HCT116 (cell line): Measurements from ENCODE around the gene LIN7C. TPM values are rescaled to one million over a fixed set of nuclear protein-coding genes. Genes with fewer than 3 reads are reported as not detected.

Source experiments
- ATAC-seq: fragments of 200-7000 bp; cut with Tn5 transposase; 2 replicates; pipeline ENCODE4 v1.9.1; 2020; ENCODE audit warnings: mild to moderate bottlenecking, moderate library complexity
- BruUV-seq: library from RNA; stranded (reverse); fragments of 400-500 nt; replicated peaks from 2 replicates; lab custom pipeline; 2021; lab: Mats Ljungman, UMichigan
- CTCF ChIA-PET: fragments of 300-600 bp; sonication (Branson Sonifier 250); formaldehyde crosslinking; loops from one replicate; lab custom pipeline; 2021; ENCODE audit warnings: antibody characterized with exemption; lab: Charles Lee
- POLR2A ChIA-PET: fragments of 300-600, 350-600 bp; sonication (Branson Sonifier 250); formaldehyde crosslinking; loops from one replicate; lab custom pipeline; 2021; ENCODE audit warnings: antibody characterized with exemption; lab: Charles Lee
- RAD21 ChIA-PET, 2 experiments: fragments of 300-600 bp; sonication (Branson Sonifier 250); formaldehyde crosslinking; loops; one replicate each; lab custom pipeline; 2023; ENCODE audit warnings: low total read pairs in 2 of 2; ENCODE audit not compliant: uncharacterized antibody in 2 of 2, unreplicated experiment in 2 of 2, low non-redundant PET in 1 of 2; lab: Charles Lee
- DNase-seq: peaks from one replicate; pipeline ENCODE4 v3.0.0-alpha.2; 2010; ENCODE audit warnings: low read depth, low spot score
- H2AFZ ChIP-seq: fragments of 200-600 bp; shearing (Covaris generic), sonication (generic); 2 replicates; pipeline ENCODE4 v1.6.1; 2017; ENCODE audit warnings: low read depth, mixed run types, mixed read lengths, antibody characterized with exemption, low read length; ENCODE audit not compliant: poor library complexity, severe bottlenecking
- H3K27ac ChIP-seq: 2 replicates; pipeline ENCODE4 v1.5.1; 2012; ENCODE audit warnings: low read depth, low read length
- H3K27me3 ChIP-seq: fragments of 200-600 bp; sonication (generic); 2 replicates; pipeline ENCODE4 v1.6.1; 2016; ENCODE audit warnings: mixed run types, low read length, mixed read lengths; ENCODE audit not compliant: insufficient read depth
- H3K36me3 ChIP-seq, 2 experiments: fragments of 200-500 bp in 1 of 2; fragments of 200-600 bp in 1 of 2; sonication (Bioruptor generic) in 1 of 2; sonication (generic) in 1 of 2; 2 replicates each; pipeline versions ENCODE4 v1.5.1 to v1.6.1; 2014 to 2016; ENCODE audit warnings: low read length in 2 of 2, inconsistent platforms in 1 of 2, mixed read lengths in 1 of 2, mixed run types in 1 of 2; ENCODE audit not compliant: insufficient read depth in 2 of 2, control insufficient read depth in 1 of 2
- H3K4me1 ChIP-seq, 2 experiments: fragments of 200-600 bp in 1 of 2; sonication (generic) in 1 of 2; 2 replicates each; pipeline versions ENCODE4 v1.5.1 to v1.6.1; 2012 to 2017; ENCODE audit warnings: low read length in 2 of 2, inconsistent platforms in 1 of 2, mild to moderate bottlenecking in 1 of 2, mixed read lengths in 1 of 2, mixed run types in 1 of 2, moderate library complexity in 1 of 2; ENCODE audit not compliant: insufficient read depth in 2 of 2, control insufficient read depth in 1 of 2
- H3K4me2 ChIP-seq: fragments of 200-600 bp; sonication (generic); 2 replicates; pipeline ENCODE4 v1.6.1; 2017; ENCODE audit warnings: mixed run types, low read length, mixed read lengths
- H3K4me3 ChIP-seq, 2 experiments: fragments of 200-600 bp in 1 of 2; sonication (generic) in 1 of 2; replicated peaks in 1 of 2; 2 replicates each; pipeline ENCODE4 v1.5.1; 2011 to 2016; ENCODE audit warnings: low read length in 2 of 2, control low read depth in 1 of 2, low read depth in 1 of 2, mild to moderate bottlenecking in 1 of 2, mixed read lengths in 1 of 2, mixed run types in 1 of 2
- H3K79me2 ChIP-seq: fragments of 200-600 bp; sonication (generic); 2 replicates; pipeline ENCODE4 v1.6.1; 2017; ENCODE audit warnings: mild to moderate bottlenecking, mixed run types, low read length, moderate library complexity, mixed read lengths; ENCODE audit not compliant: insufficient read depth
- H3K9ac ChIP-seq: fragments of 200-600 bp; sonication (generic); 2 replicates; pipeline ENCODE4 v1.6.1; 2016; ENCODE audit warnings: low read length, mixed read lengths
- H3K9me2 ChIP-seq: fragments of 200-600 bp; sonication (generic), shearing (Covaris generic); 2 replicates; pipeline ENCODE4 v1.6.1; 2017; ENCODE audit warnings: mixed run types, mild to moderate bottlenecking, moderate library complexity; ENCODE audit not compliant: insufficient read depth
- H3K9me3 ChIP-seq, 2 experiments: fragments of 200-500 bp in 1 of 2; fragments of 200-600 bp in 1 of 2; sonication (Bioruptor generic) in 1 of 2; sonication (generic) in 1 of 2; 2 replicates each; pipeline ENCODE4 v1.6.1; 2014 to 2017; ENCODE audit warnings: low read length in 2 of 2, mixed read lengths in 2 of 2, inconsistent platforms in 1 of 2, low read depth in 1 of 2, mild to moderate bottlenecking in 1 of 2, mixed run types in 1 of 2, moderate library complexity in 1 of 2; ENCODE audit not compliant: control insufficient read depth in 1 of 2, insufficient read depth in 1 of 2
- H4K20me1 ChIP-seq: fragments of 200-600 bp; sonication (generic), shearing (Covaris generic); 2 replicates; pipeline ENCODE4 v1.6.1; 2017; ENCODE audit warnings: mixed run types, mild to moderate bottlenecking, moderate library complexity; ENCODE audit not compliant: insufficient read depth
- CEBPB ChIP-seq: IDR thresholded peaks from 2 replicates; pipeline ENCODE4 v1.6.1; 2012; ENCODE audit warnings: low read depth
- CTCF ChIP-seq, 3 experiments: fragments of 200-600 bp in 1 of 3; sonication (generic) in 1 of 3; IDR thresholded peaks in 2 of 3; conservative IDR thresholded peaks in 1 of 3; 2 replicates each; pipeline ENCODE4 v1.5.1; 2012 to 2017; ENCODE audit warnings: low read depth in 2 of 3, low read length in 2 of 3, antibody characterized with exemption in 1 of 3, borderline replicate concordance in 1 of 3, control low read depth in 1 of 3, mild to moderate bottlenecking in 1 of 3, mixed read lengths in 1 of 3, mixed run types in 1 of 3, moderate library complexity in 1 of 3; ENCODE audit not compliant: insufficient read depth in 1 of 3
- ELF1 ChIP-seq: IDR thresholded peaks from 2 replicates; pipeline ENCODE4 v1.6.1; 2012; ENCODE audit warnings: low read depth, borderline replicate concordance
- EZH2phosphoT487 ChIP-seq: fragments of 200-600 bp; IDR thresholded peaks from 2 replicates; pipeline ENCODE4 v1.6.1; 2018; ENCODE audit warnings: antibody characterized with exemption, borderline replicate concordance
- FOSL1 ChIP-seq: IDR thresholded peaks from 2 replicates; pipeline ENCODE4 v1.6.1; 2012; ENCODE audit warnings: low read depth
- MAX ChIP-seq: IDR thresholded peaks from 2 replicates; pipeline ENCODE4 v1.6.1; 2012
- SIN3A ChIP-seq: IDR thresholded peaks from 2 replicates; pipeline ENCODE4 v1.6.1; 2012; ENCODE audit warnings: low read depth
- SRF ChIP-seq: IDR thresholded peaks from 2 replicates; pipeline ENCODE4 v1.6.1; 2012; ENCODE audit warnings: low read depth
- YY1 ChIP-seq: IDR thresholded peaks from 2 replicates; pipeline ENCODE4 v1.6.1; 2011; ENCODE audit warnings: low read length, low read depth, moderate library complexity, mild to moderate bottlenecking; ENCODE audit not compliant: insufficient replicate concordance; ENCODE audit errors: extremely low read depth
- ZNF274 ChIP-seq: fragments of 200-500 bp; sonication (Bioruptor generic); IDR thresholded peaks from 2 replicates; pipeline ENCODE4 v1.6.1; 2014; ENCODE audit warnings: mild to moderate bottlenecking, low read depth, low read length, inconsistent platforms
- intact Hi-C: fragments of 100-400 bp; cut with micrococcal nuclease; formaldehyde crosslinking; loops from 2 replicates; pipeline ENCODE4 v1.10.0; 2022
- total RNA-seq: library from RNA; stranded (reverse); gene quantifications from one replicate; pipeline ENCODE4 v1.2.1, GENCODE V29; 2021; ENCODE audit not compliant: unreplicated experiment
- TF ChIP-seq, protein P1 (sequence below): IDR thresholded peaks from 2 replicates; pipeline ENCODE4 v1.6.1; 2012

Gene LIN7C
- total RNA-seq, 1 experiment from 2014 or later = 48.2 TPM

DNA sequence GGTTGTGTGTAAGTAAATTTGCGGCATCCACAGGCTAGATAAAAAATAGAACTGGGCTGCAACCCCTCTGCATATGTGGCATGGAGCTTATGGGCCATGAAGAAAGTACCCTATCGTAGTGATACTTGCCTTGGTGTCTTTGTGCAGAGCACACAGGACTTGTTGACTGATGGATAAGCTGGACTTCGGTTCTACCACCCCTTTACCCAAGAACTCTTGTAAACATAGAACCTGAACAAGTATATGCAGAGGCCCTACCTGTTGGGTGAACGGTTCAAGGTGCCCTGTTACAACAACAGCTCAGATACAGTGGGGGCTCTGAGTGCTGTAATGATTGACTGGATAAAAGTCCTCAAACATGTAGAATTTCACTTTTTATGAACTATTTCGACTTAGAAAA, 30.9 kb downstream of the LIN7C start:
- no peaks in the 10 kb centered on the region for H3K9me2 ChIP-seq
- ChIA-PET POLR2A (no interaction called here), CTCF (interaction anchor here (1.9 kb wide), 1 partner anchor 10 kb away, joined by 5 read pairs; no protein-coding TSS in a partner anchor), RAD21 (no interaction called here)
- BruUV-seq = no TSS peak
- H3K27ac ChIP-seq = no peak overlapping the region
- H3K27me3 ChIP-seq = no peaks in the 10 kb centered on the region
- no peak overlapping the region for H3K4me3 ChIP-seq
- no peak overlapping the region for H2AFZ ChIP-seq
- intact Hi-C loops = no loop called here
- H3K9ac ChIP-seq = no peak overlapping the region
- DNase-seq (no peak), ATAC-seq (no peak)
- no peaks in the 10 kb centered on the region for H3K9me3 ChIP-seq
- H3K36me3 ChIP-seq = no peaks in the 10 kb centered on the region
- TF ChIP-seq ZNF274 (no peak), SRF (no peak), MAX (no peak), YY1 (no peak), FOSL1 (no peak), SIN3A (no peak), ELF1 (no peak), EZH2phosphoT487 (no peak), CTCF (IDR thresholded peaks at IDR 0.05 in 2 of 3, conservative IDR thresholded peaks at IDR 0.05 in 1 of 3; ENCODE audit: borderline replicate concordance in 1 of 3, insufficient read depth in 1 of 3, low read depth in 2 of 3, low read length in 2 of 3) (no peak), CEBPB (no peak)
- TF ChIP-seq, protein P1, sequence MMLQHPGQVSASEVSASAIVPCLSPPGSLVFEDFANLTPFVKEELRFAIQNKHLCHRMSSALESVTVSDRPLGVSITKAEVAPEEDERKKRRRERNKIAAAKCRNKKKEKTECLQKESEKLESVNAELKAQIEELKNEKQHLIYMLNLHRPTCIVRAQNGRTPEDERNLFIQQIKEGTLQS = no peak
- H3K4me1 ChIP-seq = peaks cover 8 to 12% of the 10 kb centered on the region in 2 experiments; a peak in 3 of 4 replicates
- no peaks in the 10 kb centered on the region for H3K79me2 ChIP-seq
- H3K4me2 ChIP-seq = no peak overlapping the region
- no peaks in the 10 kb centered on the region for H4K20me1 ChIP-seq
